T-cell (primary cell): ENCODE measurements around the gene WNT10A. TPM values are rescaled to one million over a fixed set of nuclear protein-coding genes. Genes with fewer than 3 reads are reported as not detected.

Source experiments
- ATAC-seq, 4 experiments: fragments of 200-7000 bp in 3 of 4; fragments of 150-1000 bp in 1 of 4; cut with Tn5 transposase; replicated peaks in 1 of 4; 1 replicate in 3 of 4; 2 replicates in 1 of 4; pipeline ENCODE4 v1.10.0; 2021; ENCODE audit warnings: moderate library complexity in 3 of 4, mild to moderate bottlenecking in 2 of 4, moderate number of reproducible peaks in 1 of 4
- CTCF ChIA-PET, 2 donors: fragments of 300-600 bp; sonication (Branson Sonifier 250); formaldehyde crosslinking; loops; one replicate each; lab custom pipeline; 2022; ENCODE audit warnings: antibody characterized with exemption in 2 of 2; lab: Charles Lee
- POLR2A ChIA-PET, 2 donors: fragments of 300-600 bp; sonication (Branson Sonifier 250); formaldehyde crosslinking; loops; one replicate each; lab custom pipeline; 2022; ENCODE audit warnings: antibody characterized with exemption in 2 of 2; lab: Charles Lee
- DNase-seq, 35 experiments: peaks; one replicate each; pipeline versions ENCODE4 v3.0.0 to v3.0.0-alpha.2; 2013 to 2023
- H3K27ac ChIP-seq: one replicate; pipeline ENCODE4 v1.5.1; 2013; ENCODE audit warnings: low read length
- H3K27me3 ChIP-seq, 2 experiments: replicated peaks in 1 of 2; 1 replicate in 1 of 2; 2 replicates in 1 of 2; pipeline versions ENCODE4 v1.6.1 to v1.7.0; 2013; ENCODE audit warnings: low read length in 1 of 2, mixed read lengths in 1 of 2; ENCODE audit not compliant: control insufficient read depth in 2 of 2, insufficient read depth in 2 of 2; ENCODE audit errors: extremely low read depth in 1 of 2
- H3K36me3 ChIP-seq, 2 donors: 1 replicate in 1 of 2; 2 replicates in 1 of 2; pipeline versions ENCODE4 v1.6.1 to v1.7.0; 2013; ENCODE audit warnings: low read length in 1 of 2; ENCODE audit not compliant: control insufficient read depth in 2 of 2, insufficient read depth in 1 of 2; ENCODE audit errors: extremely low read depth in 1 of 2
- H3K4me1 ChIP-seq, 2 experiments: 1 replicate in 1 of 2; 2 replicates in 1 of 2; pipeline versions ENCODE4 v1.6.1 to v1.7.0; 2013; ENCODE audit warnings: low read length in 2 of 2, mixed read lengths in 1 of 2; ENCODE audit not compliant: insufficient read depth in 2 of 2, control insufficient read depth in 1 of 2; ENCODE audit errors: extremely low read depth in 1 of 2
- H3K4me3 ChIP-seq, 2 donors: 1 replicate in 1 of 2; 2 replicates in 1 of 2; pipeline versions ENCODE4 v1.5.1 to v1.7.0; 2013; ENCODE audit warnings: mild to moderate bottlenecking in 2 of 2, low read length in 1 of 2, moderate library complexity in 1 of 2; ENCODE audit not compliant: control insufficient read depth in 1 of 2; ENCODE audit errors: extremely low read depth in 1 of 2
- H3K9me3 ChIP-seq: 2 replicates; pipeline ENCODE4 v1.7.0; 2013
- H3K27ac Mint-ChIP-seq, 2 donors: one replicate each; pipeline ENCODE4 v1.8.0; 2020 to 2021; ENCODE audit warnings: mild to moderate bottlenecking in 2 of 2, mixed read lengths in 2 of 2
- H3K27me3 Mint-ChIP-seq, 2 donors: one replicate each; pipeline ENCODE4 v1.8.0; 2021 to 2022; ENCODE audit warnings: mixed read lengths in 2 of 2
- H3K36me3 Mint-ChIP-seq: one replicate; pipeline ENCODE4 v1.8.0; 2021; ENCODE audit warnings: mixed read lengths
- H3K4me1 Mint-ChIP-seq, 3 donors: one replicate each; pipeline ENCODE4 v1.8.0; 2020 to 2022; ENCODE audit warnings: mixed read lengths in 3 of 3, mild to moderate bottlenecking in 1 of 3
- H3K4me3 Mint-ChIP-seq, 3 donors: one replicate each; pipeline ENCODE4 v1.8.0; 2020 to 2022; ENCODE audit warnings: mild to moderate bottlenecking in 3 of 3, mixed read lengths in 3 of 3, moderate library complexity in 3 of 3
- H3K9me3 Mint-ChIP-seq, 3 donors: one replicate each; pipeline ENCODE4 v1.8.0; 2020 to 2022; ENCODE audit warnings: mixed read lengths in 3 of 3
- WGBS: methylation state at CpG from one replicate; pipeline ENCODE4 v1.1.5; 2013; ENCODE audit warnings: missing lambda C conversion rate; ENCODE audit not compliant: insufficient coverage; 5-methylcytosine and 5-hydroxymethylcytosine counted together
- total RNA-seq, 35 experiments: library from RNA in 6 of 35; stranded (reverse) in 6 of 35; fragments of 120-200 nt in 1 of 35; gene quantifications; one replicate each; pipeline versions ENCODE4 v1.2.1 to v1.2.4 and lab custom pipeline; 2013 to 2026

Gene WNT10A
- total RNA-seq (10 to 100 TPM in 1 of 5 donors, 1 to 10 TPM in 4; 3.1 to 10.7 (median 6.1) TPM), total RNA-seq (lab: John Stamatoyannopoulos, UW) (3.2 to 14.1 (median 6.8) reads per million in 29 experiments)
- total RNA-seq (2013): 3.5 TPM

DNA sequence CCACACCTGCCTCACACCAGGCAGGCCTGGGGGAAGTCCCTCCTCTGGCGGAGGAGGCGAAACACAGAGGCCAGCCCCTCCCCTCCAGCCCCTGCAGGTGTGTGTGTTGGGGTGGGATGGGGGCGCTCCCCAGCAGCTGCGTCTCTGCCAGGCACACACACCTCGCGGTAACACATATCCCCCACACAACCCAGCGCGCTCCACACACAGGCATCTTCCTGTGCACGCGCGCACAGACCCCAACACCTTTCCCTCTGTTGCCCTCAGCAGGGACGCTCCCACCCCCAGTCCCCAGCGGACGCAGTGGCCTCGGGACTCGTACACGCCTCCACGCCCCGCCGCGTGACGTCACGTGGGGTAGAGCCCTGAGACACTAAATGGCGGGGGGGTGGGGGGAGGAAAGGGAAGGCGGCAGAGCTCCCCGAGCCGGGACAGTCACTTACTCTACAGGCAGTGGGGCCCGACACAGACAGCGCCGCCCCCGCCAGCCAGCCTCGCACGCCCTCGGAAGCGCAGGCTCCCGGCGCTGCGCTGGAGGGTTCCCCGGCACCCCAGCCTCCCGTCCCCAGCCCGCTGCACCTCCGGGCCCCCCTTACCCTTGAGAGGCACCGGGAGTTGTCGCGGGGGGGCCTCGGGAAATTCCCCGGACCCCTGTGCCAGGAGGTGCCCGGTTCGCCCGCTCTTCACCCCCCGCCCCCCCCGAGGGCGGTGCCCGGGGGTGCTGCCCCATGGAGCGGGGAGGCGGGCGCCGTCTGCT, at the start of gene WNT10A:
Gene WNT10A (plus strand): TSS at position 751 of the 757 bp plus-strand sequence. CDS start 144 bp downstream, outside the sequence.
- peak within 1 kb of the TSS; percentile 53 to 58 for H3K4me3 ChIP-seq
- WGBS: under 1% methylated on average over 43 of the region's 58 CpGs
- peak within 1 kb of the TSS; percentile 82 to 88 (median 82) for H3K4me3 Mint-ChIP-seq
- H3K27me3 Mint-ChIP-seq: peaks cover 0 to 5% of the 10 kb centered on the region in 2 donors
- H3K36me3 Mint-ChIP-seq: no peaks in the 10 kb centered on the region
- no peaks in the 10 kb centered on the region for H3K9me3 ChIP-seq
- ATAC-seq (peak; percentile 74 to 81 (median 79)), DNase-seq (peak; percentile 71 to 94 (median 82))
- H3K27me3 ChIP-seq: peaks cover 7 to 60% of the 10 kb centered on the region in 2 experiments
- H3K4me1 Mint-ChIP-seq: peaks cover 52 to 65% (median 61%) of the 10 kb centered on the region in 3 donors
- peak within 1 kb of the TSS; percentile 90 to 91 for H3K27ac Mint-ChIP-seq
- POLR2A ChIA-PET: interaction anchor here (0.6 to 2.1 kb wide), 8 partner anchors 12 to 585 kb away, joined by 3 to 10 read pairs (median 6); no protein-coding TSS in a partner anchor
- CTCF ChIA-PET: interaction anchor here (0.5 to 13.6 kb wide), 6 partner anchors 13 to 587 kb away, joined by 3 to 239 read pairs (median 20); no protein-coding TSS in a partner anchor
- no peaks in the 10 kb centered on the region for H3K36me3 ChIP-seq
- H3K4me1 ChIP-seq: peaks cover 2 to 76% of the 10 kb centered on the region in 2 experiments
- no peaks in the 10 kb centered on the region for H3K9me3 Mint-ChIP-seq
- peak within 1 kb of the TSS; percentile 56 for H3K27ac ChIP-seq

DNA sequence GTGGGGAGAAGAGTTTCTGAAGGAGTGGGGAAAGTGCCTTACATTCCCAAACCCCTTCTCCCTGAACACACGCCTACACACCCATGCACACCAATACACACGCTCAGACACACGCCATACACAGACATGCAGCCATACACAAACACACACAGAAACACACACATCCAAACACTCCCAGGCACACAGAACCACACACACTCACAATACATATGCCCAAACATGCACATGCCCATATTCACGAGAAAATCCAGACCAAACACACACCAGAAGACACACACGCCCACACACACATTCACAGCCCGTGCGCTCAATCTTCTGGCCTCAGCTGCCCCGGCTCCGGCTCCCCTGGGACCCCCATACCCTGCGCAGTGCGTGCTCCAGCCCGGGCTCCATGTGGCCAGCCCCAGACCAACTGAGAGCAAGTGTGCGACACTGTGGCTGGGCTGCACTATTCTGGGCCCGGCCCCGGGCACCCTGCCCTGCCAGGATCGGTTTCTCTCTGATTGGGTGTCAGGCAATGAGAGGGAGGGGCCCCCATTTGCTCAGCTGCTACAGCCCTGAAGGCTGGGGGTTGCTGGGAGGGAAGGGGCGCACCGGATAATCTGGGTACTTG, 49.2 kb upstream of the WNT10A start, which contains the start of gene PRKAG3:
Gene PRKAG3 (minus strand): TSS at position 426 of the 613 bp plus-strand sequence.
- CTCF ChIA-PET: no interaction called here
- Histone ChIP-seq H3K9me3 (no peaks in the 10 kb centered on the region), H3K27me3 (peaks cover 3 to 67% of the 10 kb centered on the region in 2 experiments), H3K36me3 (no peaks in the 10 kb centered on the region), H3K4me1 (no peaks in the 10 kb centered on the region), H3K4me3 (no peak within 1 kb of the TSS), H3K27ac (no peak within 1 kb of the TSS)
- Mint-ChIP-seq H3K27me3 (peaks cover 37 to 47% of the 10 kb centered on the region in 2 donors), H3K4me3 (no peak within 1 kb of the TSS), H3K9me3 (no peaks in the 10 kb centered on the region), H3K27ac (no peak within 1 kb of the TSS), H3K36me3 (no peaks in the 10 kb centered on the region), H3K4me1 (no peaks in the 10 kb centered on the region)
- no peak for ATAC-seq
- 74% methylated on average over 15 of the region's 18 CpGs for WGBS
- DNase-seq: no peak
- POLR2A ChIA-PET: no interaction called here

DNA sequence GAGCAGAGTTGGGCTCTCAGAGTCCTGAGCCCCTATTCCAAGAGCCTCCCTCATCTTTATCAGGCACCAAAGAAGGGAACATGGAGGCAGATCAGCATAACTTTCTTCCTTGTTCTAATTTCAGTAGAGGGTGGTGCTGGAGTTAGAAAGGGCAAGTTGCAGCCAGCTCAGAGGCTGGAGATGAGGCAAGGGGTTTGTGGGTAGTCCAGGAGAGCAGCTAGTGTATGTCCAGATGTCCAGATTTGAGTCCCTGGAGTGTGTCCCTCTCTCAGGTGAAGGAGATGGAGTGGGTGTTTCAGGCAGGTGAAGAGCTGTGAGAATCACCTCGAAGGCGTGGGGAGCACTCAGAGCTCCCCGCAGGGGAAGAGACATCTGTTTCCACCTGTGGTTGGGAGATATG, 48.6 kb upstream of the WNT10A start:
- Histone ChIP-seq H3K9me3 (no peaks in the 10 kb centered on the region), H3K27ac (no peak overlapping the region), H3K36me3 (no peaks in the 10 kb centered on the region), H3K27me3 (peaks cover 3 to 63% of the 10 kb centered on the region in 2 experiments), H3K4me3 (no peak overlapping the region), H3K4me1 (no peaks in the 10 kb centered on the region)
- 76% methylated on average over 2 of the region's 3 CpGs for WGBS
- peaks cover 39 to 47% of the 10 kb centered on the region in 2 donors for H3K27me3 Mint-ChIP-seq
- ATAC-seq (no peak), DNase-seq (no peak)
- ChIA-PET CTCF (no interaction called here), POLR2A (no interaction called here)
- H3K27ac Mint-ChIP-seq: no peak overlapping the region
- H3K4me3 Mint-ChIP-seq: no peak overlapping the region
- H3K4me1 Mint-ChIP-seq: no peaks in the 10 kb centered on the region
- H3K9me3 Mint-ChIP-seq: peaks cover 0 to 2% (median 2%) of the 10 kb centered on the region in 3 donors
- H3K36me3 Mint-ChIP-seq: no peaks in the 10 kb centered on the region

DNA sequence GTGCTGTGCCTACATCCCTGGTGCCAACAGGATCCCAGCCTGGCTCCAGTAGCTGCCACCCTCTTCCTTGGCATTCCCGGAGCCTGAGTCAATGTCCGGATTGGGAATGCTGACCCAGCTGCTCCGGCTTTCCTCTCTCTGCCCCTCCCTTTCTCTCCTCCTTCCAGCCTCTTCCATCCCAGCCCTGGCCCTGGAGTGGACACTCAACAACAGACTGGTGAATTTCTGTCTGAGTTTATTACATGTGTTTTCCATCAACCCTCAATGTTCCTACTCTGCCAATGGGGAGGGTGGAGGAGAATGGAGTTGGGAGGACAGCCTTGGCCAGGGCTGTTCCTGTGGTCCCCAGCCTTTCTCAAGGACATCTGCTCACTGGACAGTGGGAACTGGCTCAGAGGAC, 48.1 kb upstream of the WNT10A start:
- H3K36me3 Mint-ChIP-seq: no peaks in the 10 kb centered on the region
- 86% methylated on average over 3 of the region's 3 CpGs for WGBS
- CTCF ChIA-PET: no interaction called here
- peaks cover 41 to 46% of the 10 kb centered on the region in 2 donors for H3K27me3 Mint-ChIP-seq
- Histone ChIP-seq H3K9me3 (no peaks in the 10 kb centered on the region), H3K27me3 (peaks cover 3 to 58% of the 10 kb centered on the region in 2 experiments), H3K4me3 (no peak overlapping the region), H3K36me3 (no peaks in the 10 kb centered on the region), H3K4me1 (no peaks in the 10 kb centered on the region), H3K27ac (no peak overlapping the region)
- no peaks in the 10 kb centered on the region for H3K4me1 Mint-ChIP-seq
- ATAC-seq (no peak), DNase-seq (no peak)
- H3K27ac Mint-ChIP-seq: no peak overlapping the region
- POLR2A ChIA-PET: no interaction called here
- no peak overlapping the region for H3K4me3 Mint-ChIP-seq
- H3K9me3 Mint-ChIP-seq: peaks cover 0 to 6% (median 6%) of the 10 kb centered on the region in 3 donors

DNA sequence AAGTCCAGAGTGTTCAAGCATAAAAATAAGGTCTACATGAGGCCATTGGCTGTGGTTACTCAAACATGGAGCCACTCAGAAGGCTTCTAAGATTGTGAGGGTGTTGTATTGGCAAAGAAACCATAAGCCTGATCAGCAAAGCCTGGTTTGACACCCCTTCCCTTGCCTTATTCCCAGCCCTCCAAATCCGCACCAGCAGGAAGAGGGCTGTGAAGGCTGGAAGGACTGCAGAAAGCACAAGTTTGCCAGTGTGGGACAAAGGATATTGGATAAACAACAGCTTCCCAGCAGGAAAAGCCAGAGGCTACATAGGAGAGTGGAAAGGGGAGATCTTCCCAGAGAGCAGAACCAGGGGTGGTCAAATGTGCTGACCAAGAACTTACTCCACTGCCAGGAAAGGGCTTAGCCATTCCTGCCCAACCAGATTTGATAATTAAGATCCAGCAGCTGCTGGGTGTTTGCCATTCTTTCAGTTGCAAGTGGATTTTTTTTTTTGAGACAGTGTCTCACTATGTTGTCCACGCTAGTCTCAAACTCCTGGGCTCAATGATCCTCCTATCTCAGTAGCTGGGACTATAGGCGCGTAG, 47.5 kb upstream of the WNT10A start:
- H3K27me3 Mint-ChIP-seq: peaks cover 44 to 50% of the 10 kb centered on the region in 2 donors
- ATAC-seq (no peak), DNase-seq (no peak)
- H3K27ac ChIP-seq: no peak overlapping the region
- H3K36me3 ChIP-seq: no peaks in the 10 kb centered on the region
- no peak overlapping the region for H3K4me3 ChIP-seq
- H3K27me3 ChIP-seq: peaks cover 3 to 53% of the 10 kb centered on the region in 2 experiments
- H3K9me3 Mint-ChIP-seq: peaks cover 0 to 12% (median 10%) of the 10 kb centered on the region in 3 donors
- H3K4me3 Mint-ChIP-seq: no peak overlapping the region
- H3K36me3 Mint-ChIP-seq: no peaks in the 10 kb centered on the region
- ChIA-PET CTCF (no interaction called here), POLR2A (no interaction called here)
- no peak overlapping the region for H3K27ac Mint-ChIP-seq
- WGBS: no CpG with 5 or more reads among the region's 4 CpGs
- no peaks in the 10 kb centered on the region for H3K4me1 ChIP-seq
- H3K9me3 ChIP-seq: peaks cover under 1% of the 10 kb centered on the region
- H3K4me1 Mint-ChIP-seq: no peaks in the 10 kb centered on the region

DNA sequence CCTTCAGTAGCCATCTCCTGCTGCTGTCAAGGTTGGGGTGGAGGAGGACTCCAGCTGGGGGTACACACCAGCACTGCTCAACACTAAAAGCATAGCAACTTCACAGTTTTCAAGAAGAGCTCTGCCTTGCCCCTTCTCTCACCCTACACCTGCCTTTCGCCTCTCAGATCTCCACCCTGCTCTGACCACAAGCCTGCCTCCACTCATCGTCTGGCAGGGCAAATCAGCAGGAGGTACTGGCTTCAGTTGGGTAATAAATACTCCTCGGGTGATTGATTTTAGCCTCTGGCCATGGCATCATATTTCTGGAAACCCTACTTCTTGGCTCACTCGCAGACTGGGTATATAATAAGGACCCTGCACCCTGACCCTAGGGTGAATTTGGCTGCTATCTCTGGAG, 46.0 kb upstream of the WNT10A start:
- Mint-ChIP-seq H3K9me3 (peaks cover 0 to 13% (median 10%) of the 10 kb centered on the region in 3 donors), H3K27ac (no peak overlapping the region), H3K36me3 (no peaks in the 10 kb centered on the region)

More for the DNA sequence above, 46.0 kb upstream of the WNT10A start:
- CTCF ChIA-PET: no interaction called here
- POLR2A ChIA-PET: no interaction called here
- H3K27me3 ChIP-seq: peaks cover 5 to 49% of the 10 kb centered on the region in 2 experiments
- no peak overlapping the region for H3K27ac ChIP-seq
- Mint-ChIP-seq H3K4me1 (no peaks in the 10 kb centered on the region), H3K4me3 (no peak overlapping the region), H3K27me3 (peaks cover 43 to 58% of the 10 kb centered on the region in 2 donors)
- WGBS: 50% methylated on average over 2 of the region's 4 CpGs
- H3K36me3 ChIP-seq: no peaks in the 10 kb centered on the region
- H3K9me3 ChIP-seq: peaks cover 3% of the 10 kb centered on the region
- ATAC-seq (no peak), DNase-seq (no peak)
- H3K4me3 ChIP-seq: no peak overlapping the region
- H3K4me1 ChIP-seq: no peaks in the 10 kb centered on the region
